Activated effector memory CD4-positive, alpha-beta T cell treated with anti-CD3 and anti-CD28 coated beads, Interleukin-2, amount 50 U/mL, for 16 hours (primary cell): ENCODE data around the gene TFDP2.
"Not testable (repeated sequence)": the region's sequence is repeated elsewhere in the genome, so short reads cannot be mapped to it uniquely, and the experiment has no call there.

Experiments used
- DNase-seq: peaks from one replicate; pipeline ENCODE4 v3.0.0-alpha.2; 2020

TFDP2 gene

DNA sequence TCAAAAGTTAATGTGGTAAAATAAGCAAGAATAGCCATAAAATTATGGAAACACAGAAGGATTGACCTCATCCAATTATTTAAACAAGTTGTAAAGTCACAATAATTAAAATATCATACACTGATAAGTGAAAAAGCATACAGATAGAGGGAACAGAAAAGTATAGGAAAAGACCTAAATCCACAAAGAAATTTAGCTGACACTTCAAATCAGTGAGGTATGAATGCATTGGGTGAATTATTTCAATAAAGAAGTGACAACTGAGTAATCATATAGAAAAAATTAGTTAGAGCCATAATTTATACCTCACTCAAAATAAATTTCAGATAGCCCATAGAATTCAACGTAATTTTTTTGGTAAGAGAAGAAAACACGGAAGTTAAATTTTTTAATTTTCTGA, 25.1 kb downstream of the TFDP2 start:
- no peak for DNase-seq

DNA sequence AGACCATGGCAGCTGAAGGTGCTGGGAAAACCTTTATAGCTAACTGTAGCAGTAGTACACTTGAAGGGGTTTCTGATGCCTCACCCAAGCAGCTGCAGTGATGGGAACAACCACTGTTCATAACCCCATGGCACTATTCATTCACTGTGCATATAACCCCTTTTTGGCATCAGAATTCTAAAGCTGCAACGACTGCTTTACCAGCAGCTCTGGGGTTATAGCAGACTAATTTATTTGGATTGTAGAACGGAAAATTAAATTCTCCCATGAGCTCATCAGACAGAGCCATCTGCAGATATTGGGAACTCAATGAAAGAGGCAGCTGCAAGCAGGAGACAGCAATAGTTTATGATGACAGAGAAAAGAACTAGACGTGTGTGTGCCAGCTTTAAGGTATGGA, 28.6 kb downstream of the TFDP2 start:
- no peak for DNase-seq

DNA sequence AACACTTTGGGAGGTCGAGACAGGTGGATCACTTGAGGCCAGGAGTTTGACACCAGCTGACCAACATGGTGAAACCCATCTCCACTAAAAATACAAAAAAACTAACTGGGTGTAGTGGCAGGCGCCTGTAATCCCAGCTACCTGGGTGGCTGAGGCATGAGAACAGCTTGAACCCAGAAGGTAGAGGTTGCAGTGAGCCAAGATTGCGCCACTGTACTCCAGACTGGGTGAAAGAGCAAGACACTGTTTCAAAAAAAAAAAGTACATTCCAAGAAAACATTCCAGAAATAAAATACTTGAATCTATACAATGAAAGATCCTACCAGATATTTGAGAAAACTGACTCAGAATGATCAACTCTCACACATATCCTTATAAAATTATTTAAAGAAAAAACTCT, 30.4 kb downstream of the TFDP2 start:
- no peak for DNase-seq

DNA sequence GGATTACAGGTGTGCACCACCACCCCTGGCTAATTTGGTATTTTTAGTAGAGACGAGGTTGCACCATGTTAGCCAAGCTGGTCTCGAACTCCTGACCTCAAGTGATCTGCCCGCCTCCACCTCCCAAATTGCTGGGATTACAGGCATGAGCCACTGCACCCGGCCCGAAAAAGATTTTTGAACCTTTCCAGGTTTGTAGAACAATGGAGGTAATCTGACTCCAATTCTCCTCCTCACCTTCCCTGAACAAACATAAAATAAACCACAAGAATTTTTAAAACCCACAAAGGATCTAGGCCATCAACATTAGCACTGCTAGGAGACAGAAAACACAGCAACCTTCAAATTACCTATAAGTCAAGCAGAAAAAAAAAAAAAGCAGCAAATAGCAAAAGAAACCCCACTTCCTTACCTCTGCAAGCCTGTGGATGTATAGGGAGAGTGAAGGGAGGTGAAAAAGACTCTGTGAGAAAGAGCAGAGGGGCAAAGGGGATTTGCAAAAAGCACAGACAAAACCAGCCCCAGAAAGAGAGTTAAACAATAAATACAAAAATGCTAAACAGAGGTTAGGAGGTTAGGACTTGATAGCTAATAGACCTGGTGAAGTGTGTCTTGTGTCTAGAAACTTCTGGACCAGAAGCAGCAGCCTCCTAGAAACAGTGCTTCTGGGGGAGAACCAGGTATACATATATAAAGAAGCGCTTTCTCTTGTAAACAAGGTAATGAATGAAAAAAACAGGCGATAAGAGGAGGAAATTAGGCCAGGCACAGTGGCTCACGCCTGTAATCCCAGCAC, 32.1 kb downstream of the TFDP2 start:
- no peak for DNase-seq

DNA sequence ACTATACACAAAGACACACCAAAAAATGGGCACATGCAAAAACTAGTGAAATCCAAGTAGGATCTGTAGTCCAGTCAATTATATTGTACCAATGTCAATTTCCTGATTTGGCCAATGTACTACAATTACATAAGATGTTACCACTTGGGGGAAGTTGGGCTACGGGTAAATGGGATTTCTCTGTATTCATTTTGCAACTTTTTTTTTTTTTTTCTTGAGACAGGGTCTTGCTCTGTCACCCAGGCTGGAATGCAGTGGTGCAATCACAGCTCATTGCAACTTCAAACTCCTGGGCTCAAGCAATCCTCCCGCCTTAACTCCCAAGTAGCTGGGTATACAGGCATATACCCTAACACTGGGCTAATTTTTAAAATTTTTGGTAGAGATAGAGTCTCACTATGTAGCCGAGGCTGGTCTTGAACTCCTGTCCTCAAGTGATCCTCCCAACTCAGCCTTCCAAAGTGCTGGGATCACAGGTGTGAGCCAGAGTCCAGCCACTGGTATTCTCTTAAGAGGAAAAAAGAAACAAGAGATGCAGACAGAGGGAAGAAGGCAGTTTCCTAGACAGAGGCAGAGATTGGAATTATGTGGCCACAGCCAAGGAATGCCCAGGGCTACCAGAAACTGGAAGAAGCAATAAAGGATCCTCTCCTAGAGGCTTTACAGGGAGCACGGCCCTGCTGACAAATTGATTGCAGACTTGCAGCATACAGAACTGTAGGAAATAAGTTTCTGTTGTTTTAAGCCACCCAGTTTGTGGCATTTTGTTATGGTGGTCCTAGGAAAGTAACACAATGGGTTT, 33.3 kb downstream of the TFDP2 start:
- DNase-seq: no peak

DNA sequence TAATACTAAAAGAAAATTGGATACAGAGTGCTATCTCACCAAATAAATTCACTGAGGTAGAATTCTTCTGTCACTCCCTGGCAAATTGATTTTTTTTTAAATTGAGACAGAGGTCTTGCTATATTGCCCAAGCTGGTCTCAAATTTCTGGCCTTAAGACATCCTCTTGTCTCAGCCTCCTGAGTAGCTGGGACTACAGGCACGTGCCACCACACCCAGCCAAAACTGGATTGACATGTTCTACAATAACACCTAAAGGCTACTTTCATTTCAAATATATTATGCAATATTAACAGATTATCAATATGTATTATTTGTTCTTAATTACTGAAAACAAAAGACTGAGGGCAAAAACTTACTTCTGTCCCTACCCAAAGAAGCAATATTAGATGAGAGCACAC, 36.7 kb downstream of the TFDP2 start:
- no peak for DNase-seq

DNA sequence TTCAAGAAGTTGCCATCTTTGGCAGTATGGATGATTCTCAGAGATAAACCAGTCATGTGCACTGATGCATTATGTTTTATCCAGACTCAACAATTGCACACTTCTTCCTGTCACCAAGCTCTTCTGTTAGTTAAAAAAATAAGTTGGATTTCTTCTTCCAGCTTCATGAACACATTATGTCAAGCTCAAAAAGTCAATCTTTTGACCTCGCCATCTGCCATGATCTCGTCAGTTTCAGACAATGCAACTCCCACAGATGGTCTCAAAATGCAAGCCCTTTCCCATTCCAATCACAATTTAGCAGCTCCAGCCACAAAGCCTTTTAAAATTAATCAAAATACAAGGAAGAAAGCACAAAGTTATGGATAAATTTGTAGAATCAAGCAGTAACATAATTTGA, 42.8 kb downstream of the TFDP2 start:
- DNase-seq: no peak

DNA sequence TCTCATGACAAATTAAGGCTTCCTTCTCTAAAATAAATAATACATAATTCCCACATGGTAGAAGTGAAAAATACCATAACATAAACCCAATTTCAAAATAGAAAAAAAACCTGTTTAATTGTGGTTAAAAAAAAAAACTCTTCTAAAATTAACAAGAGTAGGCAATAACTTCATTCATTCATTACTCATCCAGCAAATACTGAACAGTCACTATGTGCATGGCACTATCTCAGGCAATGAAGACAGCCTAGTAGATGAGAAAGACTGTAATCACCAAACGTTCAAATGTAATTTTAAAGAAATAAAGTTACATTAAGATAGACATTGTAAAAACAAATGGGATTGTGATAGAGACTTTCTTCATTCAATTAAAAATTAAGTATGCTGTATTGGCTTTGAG, 43.4 kb downstream of the TFDP2 start:
- no peak for DNase-seq

DNA sequence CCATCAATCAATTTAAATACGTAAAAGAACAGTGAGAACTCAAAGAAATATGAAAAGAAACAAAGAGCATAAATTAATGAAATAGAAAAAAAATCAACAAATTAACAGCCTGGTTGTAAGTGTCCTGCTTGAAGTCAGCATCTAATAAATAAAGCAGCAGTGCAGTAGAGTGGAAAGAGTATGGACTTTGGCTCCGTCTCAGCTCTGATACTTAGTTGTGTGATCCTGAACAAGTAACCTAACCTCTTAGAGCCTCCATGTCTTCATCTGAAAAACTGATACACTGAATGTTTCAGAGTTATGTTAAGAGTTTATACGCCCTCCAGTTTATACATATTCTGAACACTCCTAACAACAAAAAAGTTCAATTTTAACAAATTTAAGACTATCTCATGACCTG, 44.6 kb downstream of the TFDP2 start:
- DNase-seq: no peak

DNA sequence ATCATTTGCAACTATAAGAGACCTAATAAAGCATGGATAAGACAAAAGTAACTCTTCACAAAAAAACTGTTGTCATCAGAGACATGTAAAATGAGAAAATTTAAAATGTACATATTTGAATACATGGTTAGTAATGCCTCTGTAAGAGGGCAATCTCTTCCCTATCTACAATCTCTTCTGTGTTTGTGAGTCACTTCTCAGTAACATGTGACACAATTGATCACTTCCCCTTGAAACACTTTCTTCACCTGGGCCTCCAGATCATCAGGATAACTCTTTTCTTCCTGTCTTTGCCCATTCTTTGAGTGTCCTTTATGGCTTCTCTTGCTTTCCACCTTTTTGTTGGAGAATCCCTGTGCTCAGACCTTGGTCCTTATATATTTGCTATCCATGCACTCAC, 50.4 kb downstream of the TFDP2 start:
- DNase-seq: no peak

DNA sequence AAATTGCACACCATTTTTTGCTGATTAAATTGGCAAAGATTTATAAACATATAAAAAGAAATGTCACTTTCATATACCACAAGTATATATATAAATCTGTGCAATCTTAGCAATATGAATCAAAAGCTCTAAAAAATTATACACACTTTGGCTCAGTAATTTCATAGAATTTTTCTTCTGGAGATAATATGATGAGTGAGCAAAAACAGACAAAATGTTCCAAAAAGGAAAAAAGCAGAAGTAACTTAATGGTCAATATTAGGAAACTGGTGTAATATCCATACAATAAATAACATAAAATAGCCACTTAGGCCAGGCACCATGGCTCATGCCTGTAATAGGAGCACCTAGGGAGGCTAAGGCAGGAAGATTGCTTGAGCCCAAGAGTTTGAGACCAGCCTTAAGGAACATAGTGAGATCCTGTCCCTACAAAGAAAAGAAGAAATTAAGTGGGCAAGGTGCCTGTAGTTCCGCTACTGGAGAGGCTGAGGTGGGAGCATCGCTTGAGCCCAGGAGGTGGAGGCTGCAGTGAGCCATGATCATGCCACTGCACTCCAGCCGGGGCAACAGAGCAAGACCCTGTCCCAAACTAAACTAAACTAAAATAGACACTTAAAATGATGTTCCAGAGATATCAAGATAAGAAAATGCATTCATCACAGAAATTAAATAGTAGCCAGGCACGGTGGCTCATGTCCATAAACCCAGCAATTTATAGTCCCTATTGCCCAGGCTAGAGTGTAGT, 52.1 kb downstream of the TFDP2 start:
- no peak for DNase-seq

DNA sequence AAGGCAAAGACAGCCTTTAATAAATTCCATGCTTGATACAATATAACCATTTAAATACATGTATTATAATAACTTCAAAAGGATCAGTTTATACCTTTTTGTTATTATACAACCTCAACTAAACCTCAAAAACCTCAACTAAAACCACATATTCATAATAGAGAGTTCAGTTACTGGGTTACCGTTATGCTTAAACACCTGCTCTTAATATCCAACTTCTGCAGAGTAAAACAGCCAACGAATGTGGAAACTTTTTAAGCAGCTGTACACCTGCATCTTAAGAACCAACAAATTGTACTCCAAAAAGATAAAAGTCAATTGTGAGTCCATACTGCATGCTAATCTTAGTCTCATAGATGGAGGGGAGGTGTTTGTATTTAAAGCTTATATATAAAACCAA, 53.5 kb downstream of the TFDP2 start:
- no peak for DNase-seq

DNA sequence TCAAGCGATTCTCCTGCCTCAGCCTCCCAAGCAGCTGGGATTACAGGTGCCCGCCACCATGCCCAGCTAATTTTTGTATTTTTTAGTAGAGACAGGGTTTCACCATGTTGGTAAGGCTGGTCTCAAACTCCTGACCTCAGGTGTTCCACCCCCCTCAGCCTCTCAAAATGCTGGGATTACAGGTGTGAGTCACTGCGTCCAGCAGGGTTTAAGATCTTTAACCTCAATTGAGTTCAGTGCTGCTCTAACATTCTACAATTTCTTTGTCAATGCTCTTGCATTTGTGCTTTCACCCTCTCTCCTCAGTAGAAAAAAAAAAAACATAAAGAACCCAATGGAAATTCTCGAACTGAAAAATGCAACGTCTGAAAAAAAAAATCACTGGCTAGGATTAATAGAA, 60.4 kb downstream of the TFDP2 start:
- not testable (repeated sequence) for DNase-seq

DNA sequence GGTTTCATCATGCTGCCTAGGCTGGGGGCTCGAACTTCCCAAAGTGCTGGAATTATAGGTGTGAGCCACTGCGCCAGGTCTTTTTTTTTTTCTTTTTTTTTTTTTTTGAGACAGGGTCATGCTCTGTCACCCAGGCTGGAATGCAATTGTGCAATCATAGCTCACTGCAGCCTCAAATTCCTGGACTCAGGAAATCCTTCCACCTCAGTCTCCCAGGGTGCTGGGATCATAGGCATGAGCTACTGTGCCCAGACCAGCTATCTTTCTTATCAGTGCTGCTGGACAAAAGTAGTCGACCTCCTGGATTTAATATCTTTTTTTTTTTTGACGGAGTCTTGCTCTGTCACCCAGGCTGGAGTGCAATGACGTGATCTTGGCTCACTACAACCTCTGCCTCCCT, 60.8 kb downstream of the TFDP2 start:
- no peak for DNase-seq

DNA sequence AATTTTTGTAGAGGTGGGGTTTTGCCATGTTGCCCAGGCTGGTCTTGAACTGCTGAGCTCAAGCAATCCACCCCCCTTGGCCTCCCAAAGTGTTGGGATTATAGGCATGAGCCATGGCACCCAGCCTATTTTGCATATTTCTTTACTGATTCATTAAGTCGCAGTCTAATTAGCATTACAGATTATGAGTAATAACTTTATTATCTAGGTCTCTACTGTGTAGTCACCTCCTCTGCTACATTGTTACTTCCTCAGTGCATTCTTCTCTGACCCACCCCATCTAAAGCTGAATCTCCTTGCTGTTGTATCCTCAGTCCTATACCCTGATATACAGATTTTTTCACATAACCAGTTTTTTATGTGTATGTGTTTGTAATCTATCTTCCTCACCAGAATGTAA, 61.7 kb downstream of the TFDP2 start:
- no peak for DNase-seq

DNA sequence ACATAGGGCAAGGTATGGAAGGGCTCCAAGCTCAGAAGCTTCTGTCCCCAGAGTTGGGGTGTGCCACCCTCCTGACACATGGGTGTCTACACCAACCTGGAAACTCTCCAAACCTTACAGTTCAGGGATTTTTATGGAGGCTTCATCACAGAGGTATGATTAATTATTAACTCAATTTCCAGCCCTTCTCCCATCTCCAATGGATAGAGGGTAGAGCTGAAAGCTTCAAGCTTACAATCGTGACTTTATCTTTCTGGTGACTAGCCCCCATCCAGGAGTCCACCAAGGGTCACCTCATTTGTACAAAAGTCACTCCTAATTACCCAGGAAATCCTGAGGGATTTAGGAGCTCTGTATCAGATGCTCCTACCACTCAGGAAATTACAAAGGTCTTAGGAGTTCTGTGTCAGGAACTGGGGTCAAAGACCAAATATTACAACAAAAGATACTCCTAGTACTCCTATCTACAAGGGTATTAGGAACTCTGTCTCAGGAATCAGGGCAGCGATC, 62.7 kb downstream of the TFDP2 start:
- no peak for DNase-seq

DNA sequence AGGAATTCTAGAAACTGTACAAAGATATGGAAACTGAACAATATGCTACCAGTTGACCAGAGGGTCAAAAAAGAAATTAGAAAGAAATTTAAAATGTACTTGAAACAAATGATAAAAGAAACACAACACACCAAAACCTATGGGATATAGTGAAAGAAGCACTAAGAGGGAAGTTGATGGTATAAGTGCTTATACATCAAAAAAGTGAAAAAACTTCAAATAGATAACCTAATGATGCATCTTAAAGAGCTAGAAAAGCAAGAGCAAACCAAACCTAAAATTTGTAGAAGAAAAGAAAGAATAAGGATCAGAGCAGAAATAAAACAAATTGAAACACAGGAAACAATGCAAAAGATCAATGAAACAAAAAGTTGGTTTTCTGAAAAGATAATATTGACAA, 68.2 kb downstream of the TFDP2 start:
- no peak for DNase-seq

DNA sequence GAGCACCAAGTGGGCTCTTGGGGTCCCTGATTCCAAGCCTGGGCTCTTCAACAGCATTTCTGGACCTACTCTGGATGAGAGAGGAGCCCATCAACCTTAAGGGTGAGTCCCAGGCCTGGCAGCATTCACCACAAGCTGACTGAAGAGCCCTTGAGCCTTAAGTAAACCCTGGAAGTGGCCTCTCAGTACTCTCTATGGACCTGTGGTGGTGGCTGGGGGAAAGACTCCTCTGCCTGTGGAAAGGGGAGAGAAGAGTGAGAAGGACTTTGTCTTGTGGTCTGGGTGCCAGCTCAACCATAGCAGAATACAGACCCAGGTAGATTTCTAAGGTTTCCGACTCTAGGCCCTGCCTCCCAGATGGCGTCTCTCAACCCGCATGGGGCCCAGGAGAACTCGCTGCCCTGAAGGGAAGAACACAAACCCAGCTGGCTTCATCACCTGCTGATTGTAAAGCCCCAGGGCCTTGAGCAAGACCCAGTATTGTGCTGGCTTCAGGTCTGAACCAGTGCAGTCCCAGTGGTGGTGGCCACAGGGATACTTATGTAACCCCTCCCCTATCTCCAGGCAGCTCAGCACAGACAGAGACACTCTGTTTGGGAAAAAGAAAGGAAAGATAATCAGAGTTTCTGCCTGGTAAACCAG, 71.4 kb downstream of the TFDP2 start:
- DNase-seq: no peak

DNA sequence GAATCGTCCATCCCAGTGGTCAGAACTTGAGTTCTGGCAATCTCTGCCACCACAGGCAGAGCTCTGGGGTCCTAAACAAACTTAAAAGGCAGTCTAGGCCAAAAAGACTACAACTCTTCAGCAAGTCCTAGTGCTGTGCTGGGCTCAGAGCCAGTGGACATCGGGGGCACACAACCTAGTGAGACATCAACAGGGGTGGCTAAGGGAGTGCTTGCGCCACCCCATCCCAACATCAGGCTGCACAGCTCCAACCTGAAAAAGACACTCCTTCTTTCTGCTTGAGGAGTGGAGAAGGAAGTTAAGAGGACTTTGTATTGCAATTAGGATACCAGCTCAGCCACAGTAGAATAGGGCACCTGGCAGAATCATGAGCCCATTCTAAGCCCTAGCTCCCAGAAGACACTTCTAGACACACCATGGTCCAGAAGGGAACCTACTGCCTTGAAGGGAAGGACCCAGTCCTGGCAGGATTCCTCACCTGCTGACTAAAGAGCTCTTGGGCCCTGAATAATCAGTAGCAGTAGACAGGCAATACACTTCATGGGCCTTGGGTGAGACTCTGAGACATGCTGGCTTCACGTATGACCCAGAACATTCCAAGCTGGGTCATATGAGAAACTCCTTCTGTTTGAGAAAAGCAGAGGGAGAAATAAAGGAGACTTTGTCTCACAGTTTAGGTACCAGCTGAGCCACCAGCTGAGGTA, 72.0 kb downstream of the TFDP2 start:
- DNase-seq: no peak

DNA sequence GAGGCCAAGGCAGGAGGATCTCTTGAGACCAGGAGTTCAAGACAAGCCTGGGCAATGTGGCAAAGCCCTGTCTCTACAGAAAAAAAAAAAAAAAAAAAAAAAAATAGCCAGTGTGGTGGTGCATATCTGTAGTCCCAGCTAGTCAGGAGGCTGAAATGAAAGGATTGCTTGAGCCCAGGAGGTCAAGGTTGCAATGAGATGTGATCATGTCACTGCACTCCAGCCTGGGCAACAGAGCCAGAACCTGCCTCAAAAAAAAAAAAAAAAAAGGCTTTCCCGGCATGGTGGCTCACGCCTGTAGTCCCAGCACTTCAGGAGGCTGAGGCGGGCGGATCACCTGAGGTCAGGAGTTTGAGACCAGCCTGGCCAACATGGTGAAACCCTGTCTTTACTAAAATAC, 73.7 kb downstream of the TFDP2 start:
- not testable (repeated sequence) for DNase-seq

DNA sequence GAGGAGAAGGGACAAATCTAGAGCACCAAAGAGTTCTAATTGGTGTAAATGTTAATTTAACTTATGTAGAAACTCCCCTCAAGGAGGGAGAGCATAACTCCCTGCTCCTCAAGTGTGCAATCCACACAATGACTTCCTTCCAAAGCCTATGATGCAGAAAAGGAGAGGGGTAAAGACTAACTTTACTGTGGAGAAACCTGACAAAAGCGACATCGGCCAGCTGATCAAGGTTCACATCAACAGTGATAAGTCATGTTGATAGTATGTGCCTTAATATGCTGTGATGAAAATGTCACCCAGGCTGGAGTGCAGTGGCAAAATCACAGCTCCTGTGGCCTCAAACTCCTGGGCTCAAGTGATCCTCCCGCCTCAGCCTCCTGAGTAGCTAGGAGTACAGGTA, 76.5 kb downstream of the TFDP2 start:
- DNase-seq: no peak

DNA sequence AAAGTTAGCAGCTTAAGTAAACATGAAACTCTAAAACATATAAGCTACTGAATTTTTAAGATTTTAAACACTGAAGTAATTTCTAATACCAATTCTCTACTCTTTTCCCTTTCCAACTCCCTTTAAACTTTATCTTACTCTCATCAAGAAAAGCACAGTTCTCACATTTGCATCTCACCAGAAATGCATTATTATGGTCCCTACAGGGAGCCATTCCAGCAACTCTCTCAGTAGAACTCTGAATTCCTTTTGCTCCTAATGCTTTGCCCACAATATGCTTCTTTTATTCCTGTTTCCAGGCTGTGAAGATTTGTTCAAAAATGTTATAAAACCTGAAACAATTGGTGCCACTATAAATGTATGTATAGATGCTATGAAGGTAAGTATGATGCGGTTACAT, 83.4 kb downstream of the TFDP2 start:
- no peak for DNase-seq
